Muscle of leg (tissue), 11 donors: ENCODE data around the gene RAB7B. TPM values are rescaled to one million over a fixed set of nuclear protein-coding genes. Genes with fewer than 3 reads are reported as not detected.
A peak's percentile ranks its signal among the peaks of the same experiment; 100 is the strongest.
"Not testable (repeated sequence)": the region's sequence is repeated elsewhere in the genome, so short reads cannot be mapped to it uniquely, and the experiment has no call there.

Source experiments
- DNase-seq: peaks from one replicate; pipeline ENCODE4 v3.0.0; 2013
- H3K27ac ChIP-seq: one replicate; pipeline ENCODE4 v1.5.1; 2013; ENCODE audit warnings: mild to moderate bottlenecking, low read length, control low read depth
- H3K27me3 ChIP-seq: one replicate; pipeline ENCODE4 v1.6.1; 2013; ENCODE audit warnings: low read length; ENCODE audit not compliant: control insufficient read depth, insufficient read depth
- H3K36me3 ChIP-seq: one replicate; pipeline ENCODE4 v1.6.1; 2013; ENCODE audit warnings: low read length; ENCODE audit not compliant: control insufficient read depth, insufficient read depth
- H3K4me1 ChIP-seq: one replicate; pipeline ENCODE4 v1.6.1; 2013; ENCODE audit warnings: low read length; ENCODE audit not compliant: control insufficient read depth, insufficient read depth
- H3K4me3 ChIP-seq: one replicate; pipeline ENCODE4 v1.5.1; 2013; ENCODE audit warnings: low read length, control low read depth
- H3K9me3 ChIP-seq: replicated peaks from 2 replicates; pipeline ENCODE4 v1.6.1; 2013; ENCODE audit warnings: low read depth, low read length; ENCODE audit not compliant: control insufficient read depth
- WGBS: methylation state at CpG from one replicate; pipeline ENCODE4 v1.1.5; 2013; ENCODE audit warnings: missing lambda C conversion rate; ENCODE audit not compliant: insufficient coverage; 5-methylcytosine and 5-hydroxymethylcytosine counted together
- polyA plus RNA-seq, 8 donors: library from polyadenylated mRNA; unstranded; fragments of 120-200 nt; gene quantifications; one replicate each; pipeline versions ENCODE4 v1.2.1 to v1.2.3, GENCODE V29; 2013; ENCODE audit warnings: inconsistent platforms in 1 of 8, low replicate concordance in 1 of 8; ENCODE audit not compliant: insufficient read length in 8 of 8, insufficient read depth in 1 of 8
- total RNA-seq: library from RNA; stranded (reverse); fragments of 120-200 nt; gene quantifications from one replicate; pipeline ENCODE4 v1.2.4, GENCODE V29; 2013

The RAB7B gene
- total and polyA plus RNA-seq, 9 donors, result 8.6 to 13.5 (median 10.6) TPM

- Histone ChIP-seq H3K36me3 (peaks cover 6% of the 10 kb centered on the region), H3K4me1 (peaks cover 65% of the 10 kb centered on the region), H3K27ac (no peak overlapping the region), H3K4me3 (no peak overlapping the region), H3K9me3 (no peaks in the 10 kb centered on the region), H3K27me3 (no peaks in the 10 kb centered on the region)
- DNase-seq, result no peak
- WGBS, result 93% methylated on average over 6 of the region's 8 CpGs
Measured at GRCh38 chr1:206000641-206001339, 2.4 kb downstream of the RAB7B start.

GRCh38 chr1:205998457-205999241 lies 4.5 kb downstream of the RAB7B start:
- H3K4me1 ChIP-seq, result peaks cover 57% of the 10 kb centered on the region
- H3K27ac ChIP-seq, result peak overlapping the region; percentile 73
- H3K4me3 ChIP-seq, result no peak overlapping the region
- H3K36me3 ChIP-seq, result peaks cover 8% of the 10 kb centered on the region
- WGBS, result 39% methylated on average over 3 of the region's 13 CpGs
- H3K27me3 ChIP-seq, result no peaks in the 10 kb centered on the region
- peak; percentile 69 for DNase-seq
- no peaks in the 10 kb centered on the region for H3K9me3 ChIP-seq

- H3K36me3 ChIP-seq, result peaks cover 22% of the 10 kb centered on the region
- H3K4me1 ChIP-seq, result peaks cover 38% of the 10 kb centered on the region
- H3K27ac ChIP-seq, H3K4me3 ChIP-seq, H3K27me3 ChIP-seq, H3K9me3 ChIP-seq, DNase-seq: not testable (repeated sequence)
- no CpG with 5 or more reads among the region's 1 CpG for WGBS
Measured at GRCh38 chr1:205996641-205997040, 6.6 kb downstream of the RAB7B start.

GRCh38 chr1:205994346-205994745 lies 8.8 kb downstream of the RAB7B start:
- Histone ChIP-seq H3K27me3 (no peaks in the 10 kb centered on the region), H3K27ac (peak overlapping the region; percentile 40), H3K4me3 (no peak overlapping the region), H3K36me3 (peaks cover 26% of the 10 kb centered on the region), H3K4me1 (peaks cover 22% of the 10 kb centered on the region), H3K9me3 (no peaks in the 10 kb centered on the region)
- DNase-seq, result peak; percentile 60
- 57% methylated on average over 2 of the region's 4 CpGs for WGBS

GRCh38 chr1:205993068-205993467 lies 10.1 kb downstream of the RAB7B start:
- 86% methylated on average over 1 of the region's 1 CpG for WGBS

GRCh38 chr1:205992218-205992882 lies 10.8 kb downstream of the RAB7B start:
- Histone ChIP-seq H3K9me3 (no peaks in the 10 kb centered on the region), H3K4me3 (no peak overlapping the region), H3K27ac (no peak overlapping the region), H3K4me1 (peaks cover 16% of the 10 kb centered on the region), H3K27me3 (no peaks in the 10 kb centered on the region), H3K36me3 (peaks cover 31% of the 10 kb centered on the region)
- 98% methylated on average over 10 of the region's 14 CpGs for WGBS
- DNase-seq, result no peak

More at GRCh38 chr1:205993068-205993467, 10.1 kb downstream of the RAB7B start:
- Histone ChIP-seq H3K4me3 (no peak overlapping the region), H3K27ac (no peak overlapping the region), H3K4me1 (peaks cover 20% of the 10 kb centered on the region), H3K9me3 (no peaks in the 10 kb centered on the region), H3K27me3 (no peaks in the 10 kb centered on the region), H3K36me3 (peaks cover 31% of the 10 kb centered on the region)
- DNase-seq, result no peak

GRCh38 chr1:205991237-205991636 lies 12.0 kb downstream of the RAB7B start:
- 70% methylated on average over 2 of the region's 4 CpGs for WGBS
- peaks cover 31% of the 10 kb centered on the region for H3K36me3 ChIP-seq
- DNase-seq, result no peak
- H3K27ac ChIP-seq, result no peak overlapping the region
- no peak overlapping the region for H3K4me3 ChIP-seq
- H3K4me1 ChIP-seq, result peaks cover 21% of the 10 kb centered on the region
- no peaks in the 10 kb centered on the region for H3K27me3 ChIP-seq
- H3K9me3 ChIP-seq, result no peaks in the 10 kb centered on the region

- Histone ChIP-seq H3K36me3 (peaks cover 33% of the 10 kb centered on the region), H3K27ac (no peak overlapping the region), H3K4me1 (peaks cover 22% of the 10 kb centered on the region), H3K4me3 (no peak overlapping the region), H3K9me3 (no peaks in the 10 kb centered on the region), H3K27me3 (no peaks in the 10 kb centered on the region)
- DNase-seq, result no peak
- 84% methylated on average over 2 of the region's 2 CpGs for WGBS
Measured at GRCh38 chr1:205990226-205990625, 13.0 kb downstream of the RAB7B start.

GRCh38 chr1:205989786-205990185 lies 13.4 kb downstream of the RAB7B start:
- Histone ChIP-seq H3K36me3 (peaks cover 35% of the 10 kb centered on the region), H3K4me3 (no peak overlapping the region), H3K27ac (no peak overlapping the region), H3K4me1 (peaks cover 23% of the 10 kb centered on the region), H3K9me3 (no peaks in the 10 kb centered on the region), H3K27me3 (no peaks in the 10 kb centered on the region)
- WGBS, result 89% methylated on average over 2 of the region's 5 CpGs
- no peak for DNase-seq

GRCh38 chr1:205988585-205988995 lies 14.6 kb downstream of the RAB7B start:
- peaks cover 25% of the 10 kb centered on the region for H3K4me1 ChIP-seq
- no peaks in the 10 kb centered on the region for H3K27me3 ChIP-seq
- 11% methylated on average over 11 of the region's 12 CpGs for WGBS
- no peaks in the 10 kb centered on the region for H3K9me3 ChIP-seq
- peak overlapping the region; percentile 26 for H3K27ac ChIP-seq
- peaks cover 33% of the 10 kb centered on the region for H3K36me3 ChIP-seq
- peak; percentile 75 for DNase-seq
- H3K4me3 ChIP-seq, result no peak overlapping the region
